Glutamatergic neuron (in vitro differentiated cells): ENCODE data around the gene NTRK2. TPM values are rescaled to one million over a fixed set of nuclear protein-coding genes. Genes with fewer than 3 reads are reported as not detected.

ENCODE experiments used
- DNase-seq: peaks from one replicate; pipeline ENCODE4 v3.0.0; 2022
- H3K27ac Mint-ChIP-seq: one replicate; pipeline ENCODE4 v1.8.0; 2020; ENCODE audit warnings: mild to moderate bottlenecking, mixed read lengths, inconsistent platforms; ENCODE audit not compliant: unreplicated experiment
- H3K27me3 Mint-ChIP-seq: one replicate; pipeline ENCODE4 v1.8.0; 2020; ENCODE audit warnings: mild to moderate bottlenecking, moderate library complexity, mixed read lengths, inconsistent platforms; ENCODE audit not compliant: unreplicated experiment
- H3K36me3 Mint-ChIP-seq: one replicate; pipeline ENCODE4 v1.8.0; 2020; ENCODE audit warnings: mild to moderate bottlenecking, mixed read lengths, inconsistent platforms; ENCODE audit not compliant: unreplicated experiment
- H3K4me1 Mint-ChIP-seq: one replicate; pipeline ENCODE4 v1.8.0; 2020; ENCODE audit warnings: mild to moderate bottlenecking, low read depth, mixed read lengths, inconsistent platforms; ENCODE audit not compliant: unreplicated experiment
- H3K4me3 Mint-ChIP-seq: one replicate; pipeline ENCODE4 v1.8.0; 2020; ENCODE audit warnings: mild to moderate bottlenecking, mixed read lengths, inconsistent platforms; ENCODE audit not compliant: unreplicated experiment
- H3K9me3 Mint-ChIP-seq: one replicate; pipeline ENCODE4 v1.8.0; 2020; ENCODE audit warnings: mild to moderate bottlenecking, moderate library complexity, mixed read lengths, inconsistent platforms; ENCODE audit not compliant: unreplicated experiment
- total RNA-seq: library from RNA; stranded (reverse); fragmentation: NEBNext Ultra II Directional; extraction: Animal tissue kit (Norgen Biotek cat#: 25700); gene quantifications from one replicate; pipeline ENCODE4 v1.2.1, GENCODE V29; 2021; ENCODE audit not compliant: unreplicated experiment
- TF ChIP-seq, protein P1 (sequence below): fragments of 200-600 bp; sonication (generic); IDR thresholded peaks from one replicate; pipeline ENCODE4 v1.5.0; 2021; ENCODE audit not compliant: partially characterized antibody, unreplicated experiment

Gene NTRK2
- total RNA-seq, 1 donor from 2014 or later: 2.1 TPM

DNA sequence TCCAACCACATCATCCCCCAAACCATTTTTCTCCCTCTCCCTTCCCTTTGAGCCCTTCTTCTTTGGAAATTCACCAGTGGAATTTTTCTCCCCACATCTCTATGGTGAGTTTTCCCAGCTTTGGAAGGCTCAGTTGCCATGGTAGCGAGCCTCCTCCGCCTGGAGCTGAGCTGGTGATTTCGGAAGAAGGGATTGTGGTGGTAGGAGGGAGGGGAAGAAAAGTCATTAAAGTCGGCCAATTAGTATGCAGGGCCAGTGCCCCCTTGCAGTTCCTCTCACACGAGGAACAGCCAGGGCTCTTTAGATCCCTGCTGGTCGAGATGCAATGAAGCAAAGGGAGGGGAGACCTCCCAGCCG lies 322.0 kb downstream of the NTRK2 start:
- H3K4me3 Mint-ChIP-seq: no peak overlapping the region
- no peak for DNase-seq
- H3K4me1 Mint-ChIP-seq: no peaks in the 10 kb centered on the region
- H3K27ac Mint-ChIP-seq: no peak overlapping the region
- peaks cover 2% of the 10 kb centered on the region for H3K27me3 Mint-ChIP-seq
- no peaks in the 10 kb centered on the region for H3K9me3 Mint-ChIP-seq
- TF ChIP-seq, protein P1, sequence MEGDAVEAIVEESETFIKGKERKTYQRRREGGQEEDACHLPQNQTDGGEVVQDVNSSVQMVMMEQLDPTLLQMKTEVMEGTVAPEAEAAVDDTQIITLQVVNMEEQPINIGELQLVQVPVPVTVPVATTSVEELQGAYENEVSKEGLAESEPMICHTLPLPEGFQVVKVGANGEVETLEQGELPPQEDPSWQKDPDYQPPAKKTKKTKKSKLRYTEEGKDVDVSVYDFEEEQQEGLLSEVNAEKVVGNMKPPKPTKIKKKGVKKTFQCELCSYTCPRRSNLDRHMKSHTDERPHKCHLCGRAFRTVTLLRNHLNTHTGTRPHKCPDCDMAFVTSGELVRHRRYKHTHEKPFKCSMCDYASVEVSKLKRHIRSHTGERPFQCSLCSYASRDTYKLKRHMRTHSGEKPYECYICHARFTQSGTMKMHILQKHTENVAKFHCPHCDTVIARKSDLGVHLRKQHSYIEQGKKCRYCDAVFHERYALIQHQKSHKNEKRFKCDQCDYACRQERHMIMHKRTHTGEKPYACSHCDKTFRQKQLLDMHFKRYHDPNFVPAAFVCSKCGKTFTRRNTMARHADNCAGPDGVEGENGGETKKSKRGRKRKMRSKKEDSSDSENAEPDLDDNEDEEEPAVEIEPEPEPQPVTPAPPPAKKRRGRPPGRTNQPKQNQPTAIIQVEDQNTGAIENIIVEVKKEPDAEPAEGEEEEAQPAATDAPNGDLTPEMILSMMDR: no peak
- H3K36me3 Mint-ChIP-seq: no peaks in the 10 kb centered on the region

DNA sequence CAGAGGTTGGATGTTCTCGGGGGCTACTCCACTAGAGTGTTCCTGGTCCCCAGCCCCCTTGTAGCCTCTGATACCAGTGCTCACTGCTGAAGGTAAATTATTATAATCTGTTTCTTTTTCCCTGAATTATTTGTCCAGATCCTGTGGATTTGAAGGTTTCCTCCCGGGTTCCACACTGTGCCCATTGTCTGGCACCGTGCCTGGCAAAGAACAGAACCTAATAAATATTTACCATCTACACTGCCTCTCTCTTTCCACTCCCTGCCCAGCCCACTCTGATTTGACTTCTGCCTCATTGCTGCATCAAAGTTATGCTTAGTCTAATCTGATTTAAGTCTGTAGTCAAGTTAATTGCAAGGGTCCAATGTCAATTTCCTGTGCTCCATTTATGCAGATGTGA lies 322.9 kb downstream of the NTRK2 start:
- no peak overlapping the region for H3K27ac Mint-ChIP-seq

DNA sequence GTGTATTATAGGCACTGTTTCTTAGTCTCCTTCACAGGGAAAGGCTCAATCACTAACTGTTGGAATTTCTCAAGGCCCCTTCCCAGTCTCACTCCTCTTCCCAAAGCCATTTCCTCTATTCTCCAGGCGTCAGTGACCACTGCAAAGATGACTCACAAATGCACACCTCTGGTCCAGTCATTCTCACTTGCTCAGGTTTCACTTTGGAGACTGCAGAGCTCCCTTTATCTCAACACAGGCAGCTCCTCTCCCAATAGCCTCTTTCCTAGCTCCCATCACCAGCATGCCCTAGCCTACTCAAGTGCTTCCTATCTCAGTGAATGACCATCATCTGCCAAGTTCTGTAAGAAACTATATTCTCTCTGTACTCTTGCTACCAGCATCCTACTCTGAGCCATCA lies 323.6 kb downstream of the NTRK2 start:
- H3K36me3 Mint-ChIP-seq: no peaks in the 10 kb centered on the region
- TF ChIP-seq, protein P1: no peak
- H3K4me1 Mint-ChIP-seq: no peaks in the 10 kb centered on the region
- no peaks in the 10 kb centered on the region for H3K27me3 Mint-ChIP-seq
- no peaks in the 10 kb centered on the region for H3K9me3 Mint-ChIP-seq
- no peak overlapping the region for H3K27ac Mint-ChIP-seq
- no peak overlapping the region for H3K4me3 Mint-ChIP-seq
- DNase-seq: no peak

More for the DNA sequence above, 322.9 kb downstream of the NTRK2 start:
- DNase-seq: no peak
- TF ChIP-seq, protein P1: no peak
- no peaks in the 10 kb centered on the region for H3K36me3 Mint-ChIP-seq
- H3K4me1 Mint-ChIP-seq: no peaks in the 10 kb centered on the region
- H3K9me3 Mint-ChIP-seq: no peaks in the 10 kb centered on the region
- peaks cover 2% of the 10 kb centered on the region for H3K27me3 Mint-ChIP-seq
- no peak overlapping the region for H3K4me3 Mint-ChIP-seq

DNA sequence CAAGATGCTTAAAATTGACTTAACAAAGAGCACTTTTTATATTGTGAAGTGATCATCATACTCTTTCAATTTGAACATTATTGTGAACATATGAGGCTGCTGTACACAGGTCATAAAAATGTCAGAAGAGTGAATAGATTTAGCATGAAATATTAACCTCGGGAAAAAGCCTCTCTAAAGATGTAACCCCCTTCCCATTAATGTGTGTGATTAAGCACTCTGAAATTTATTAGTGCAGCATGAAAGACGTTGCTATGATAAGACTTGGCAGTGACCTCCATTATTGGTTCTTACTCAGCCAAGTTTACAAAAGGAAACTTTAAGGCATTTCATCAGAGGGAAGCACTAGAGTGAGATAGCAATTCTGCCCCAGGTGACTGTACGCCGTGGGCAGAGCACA lies 326.5 kb downstream of the NTRK2 start:
- peaks cover 10% of the 10 kb centered on the region for H3K36me3 Mint-ChIP-seq
- no peaks in the 10 kb centered on the region for H3K4me1 Mint-ChIP-seq
- H3K27me3 Mint-ChIP-seq: peaks cover 2% of the 10 kb centered on the region
- no peak for DNase-seq
- peaks cover 2% of the 10 kb centered on the region for H3K9me3 Mint-ChIP-seq
- no peak overlapping the region for H3K27ac Mint-ChIP-seq
- H3K4me3 Mint-ChIP-seq: no peak overlapping the region
- TF ChIP-seq, protein P1: no peak

DNA sequence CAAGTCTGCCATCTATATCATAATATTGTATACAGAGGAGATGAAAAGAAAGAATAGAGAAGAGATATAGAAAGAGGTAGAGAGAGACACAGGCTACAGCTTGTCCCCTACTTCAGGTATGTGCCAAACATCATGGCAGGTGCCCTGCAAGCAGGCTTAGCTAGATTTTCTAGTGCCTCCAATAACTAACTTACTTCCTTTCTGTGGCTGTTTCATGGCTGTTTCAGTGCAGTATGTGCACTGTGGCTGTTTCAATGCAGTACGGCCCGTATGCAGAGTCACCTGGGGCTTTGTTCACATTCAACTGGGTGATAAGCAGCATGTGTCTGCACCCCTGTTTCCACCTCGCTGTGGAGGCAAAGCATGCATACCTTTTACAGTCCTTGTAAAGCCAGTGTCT lies 327.2 kb downstream of the NTRK2 start:
- H3K4me3 Mint-ChIP-seq: no peak overlapping the region
- peaks cover 14% of the 10 kb centered on the region for H3K36me3 Mint-ChIP-seq
- no peak for DNase-seq
- peaks cover 2% of the 10 kb centered on the region for H3K9me3 Mint-ChIP-seq
- peaks cover 2% of the 10 kb centered on the region for H3K27me3 Mint-ChIP-seq
- TF ChIP-seq, protein P1: no peak
- no peak overlapping the region for H3K27ac Mint-ChIP-seq
- no peaks in the 10 kb centered on the region for H3K4me1 Mint-ChIP-seq
